ENCODE results near the gene CADM2.

CADM2 gene

DNA sequence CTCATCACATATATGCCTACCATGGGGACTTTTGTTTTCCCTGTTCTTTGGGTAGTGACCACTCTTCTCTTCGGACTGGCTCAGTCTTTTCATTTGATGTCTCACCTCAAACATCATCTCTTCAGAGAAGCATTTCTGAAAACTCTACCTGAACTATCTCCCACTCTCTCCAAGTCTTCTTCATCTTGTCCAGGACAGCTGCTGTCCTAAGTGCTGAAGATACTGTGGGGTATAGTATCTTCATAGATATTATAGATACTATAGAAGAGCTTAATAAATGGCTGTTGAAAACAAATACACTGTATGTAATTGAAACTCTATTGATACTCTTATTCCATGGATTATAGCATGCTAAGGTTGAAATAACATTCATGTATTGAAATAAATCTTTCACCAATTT, 672.3 kb downstream of the CADM2 start:
- Histone ChIP-seq H3K27ac (ENCODE audit: low read depth, low read length) (no peak overlapping the region), H3K4me3 (ENCODE audit: low read depth in 1 of 2, low read length in 2 of 2) (no peak overlapping the region), H3K4me1 (ENCODE audit: insufficient read depth, low read length) (no peaks in the 10 kb centered on the region), H3K9me3 (ENCODE audit: low read length) (no peaks in the 10 kb centered on the region), H3K36me3 (ENCODE audit: insufficient read depth, low read length) (no peaks in the 10 kb centered on the region), H3K9ac (ENCODE audit: low read length) (no peak overlapping the region), H3K27me3 (ENCODE audit: control insufficient read depth in 1 of 2, insufficient read depth in 2 of 2, low read length in 2 of 2) (no peaks in the 10 kb centered on the region)

- H3K27me3 ChIP-seq (ENCODE audit: control insufficient read depth in 1 of 2, insufficient read depth in 2 of 2, low read length in 2 of 2) = no peaks in the 10 kb centered on the region
- H3K9me3 ChIP-seq (ENCODE audit: low read length) = no peaks in the 10 kb centered on the region
- H3K4me3 ChIP-seq (ENCODE audit: low read depth in 1 of 2, low read length in 2 of 2) = no peak overlapping the region
- no peak overlapping the region for H3K27ac ChIP-seq (ENCODE audit: low read depth, low read length)
- H3K4me1 ChIP-seq (ENCODE audit: insufficient read depth, low read length) = no peaks in the 10 kb centered on the region
- no peaks in the 10 kb centered on the region for H3K36me3 ChIP-seq (ENCODE audit: insufficient read depth, low read length)
- H3K9ac ChIP-seq (ENCODE audit: low read length) = no peak overlapping the region
These were observed 674.1 kb downstream of the CADM2 start for GRCh38 chr3:85632921-85633320.

- Histone ChIP-seq H3K4me3 (ENCODE audit: low read depth in 1 of 2, low read length in 2 of 2) (no peak overlapping the region), H3K27me3 (ENCODE audit: control insufficient read depth in 1 of 2, insufficient read depth in 2 of 2, low read length in 2 of 2) (no peaks in the 10 kb centered on the region), H3K9me3 (ENCODE audit: low read length) (no peaks in the 10 kb centered on the region), H3K9ac (ENCODE audit: low read length) (no peak overlapping the region), H3K4me1 (ENCODE audit: insufficient read depth, low read length) (no peaks in the 10 kb centered on the region), H3K36me3 (ENCODE audit: insufficient read depth, low read length) (no peaks in the 10 kb centered on the region), H3K27ac (ENCODE audit: low read depth, low read length) (no peak overlapping the region)
These were observed 693.6 kb downstream of the CADM2 start for GRCh38 chr3:85652360-85652759.

- Histone ChIP-seq H3K36me3 (ENCODE audit: insufficient read depth, low read length) (no peaks in the 10 kb centered on the region), H3K4me3 (ENCODE audit: low read depth in 1 of 2, low read length in 2 of 2) (no peak overlapping the region), H3K9ac (ENCODE audit: low read length) (no peak overlapping the region), H3K27ac (ENCODE audit: low read depth, low read length) (no peak overlapping the region), H3K9me3 (ENCODE audit: low read length) (no peaks in the 10 kb centered on the region), H3K27me3 (ENCODE audit: control insufficient read depth in 1 of 2, insufficient read depth in 2 of 2, low read length in 2 of 2) (no peaks in the 10 kb centered on the region), H3K4me1 (ENCODE audit: insufficient read depth, low read length) (no peaks in the 10 kb centered on the region)
These were observed 701.7 kb downstream of the CADM2 start for GRCh38 chr3:85660451-85660850.

- no peaks in the 10 kb centered on the region for H3K36me3 ChIP-seq (ENCODE audit: insufficient read depth, low read length)
- no peaks in the 10 kb centered on the region for H3K9me3 ChIP-seq (ENCODE audit: low read length)
- H3K4me1 ChIP-seq (ENCODE audit: insufficient read depth, low read length) = no peaks in the 10 kb centered on the region
- no peaks in the 10 kb centered on the region for H3K27me3 ChIP-seq (ENCODE audit: control insufficient read depth in 1 of 2, insufficient read depth in 2 of 2, low read length in 2 of 2)
- H3K27ac ChIP-seq (ENCODE audit: low read depth, low read length) = no peak overlapping the region
- H3K4me3 ChIP-seq (ENCODE audit: low read depth in 1 of 2, low read length in 2 of 2) = no peak overlapping the region
- H3K9ac ChIP-seq (ENCODE audit: low read length) = no peak overlapping the region
These were observed 703.7 kb downstream of the CADM2 start for GRCh38 chr3:85662462-85662861.

- H3K9me3 ChIP-seq (ENCODE audit: low read length) = no peaks in the 10 kb centered on the region
- H3K9ac ChIP-seq (ENCODE audit: low read length) = no peak overlapping the region
- no peaks in the 10 kb centered on the region for H3K36me3 ChIP-seq (ENCODE audit: insufficient read depth, low read length)
- H3K4me3 ChIP-seq (ENCODE audit: low read depth in 1 of 2, low read length in 2 of 2) = no peak overlapping the region
- no peak overlapping the region for H3K27ac ChIP-seq (ENCODE audit: low read depth, low read length)
- no peaks in the 10 kb centered on the region for H3K4me1 ChIP-seq (ENCODE audit: insufficient read depth, low read length)
- H3K27me3 ChIP-seq (ENCODE audit: control insufficient read depth in 1 of 2, insufficient read depth in 2 of 2, low read length in 2 of 2) = no peaks in the 10 kb centered on the region
These were observed 709.0 kb downstream of the CADM2 start for GRCh38 chr3:85667744-85668143.

- Histone ChIP-seq H3K27ac (ENCODE audit: low read depth, low read length) (no peak overlapping the region), H3K4me3 (ENCODE audit: low read depth in 1 of 2, low read length in 2 of 2) (no peak overlapping the region), H3K9me3 (ENCODE audit: low read length) (no peaks in the 10 kb centered on the region), H3K4me1 (ENCODE audit: insufficient read depth, low read length) (no peaks in the 10 kb centered on the region), H3K9ac (ENCODE audit: low read length) (no peak overlapping the region), H3K27me3 (ENCODE audit: control insufficient read depth in 1 of 2, insufficient read depth in 2 of 2, low read length in 2 of 2) (no peaks in the 10 kb centered on the region), H3K36me3 (ENCODE audit: insufficient read depth, low read length) (no peaks in the 10 kb centered on the region)
These were observed 711.9 kb downstream of the CADM2 start for GRCh38 chr3:85670634-85671205.

GRCh38 chr3:85672761-85673160, 714.0 kb downstream of the CADM2 start:
- no peak overlapping the region for H3K27ac ChIP-seq (ENCODE audit: low read depth, low read length)
- no peaks in the 10 kb centered on the region for H3K36me3 ChIP-seq (ENCODE audit: insufficient read depth, low read length)
- no peaks in the 10 kb centered on the region for H3K4me1 ChIP-seq (ENCODE audit: insufficient read depth, low read length)
- H3K4me3 ChIP-seq (ENCODE audit: low read depth in 1 of 2, low read length in 2 of 2) = no peak overlapping the region
- H3K9me3 ChIP-seq (ENCODE audit: low read length) = no peaks in the 10 kb centered on the region
- no peak overlapping the region for H3K9ac ChIP-seq (ENCODE audit: low read length)
- no peaks in the 10 kb centered on the region for H3K27me3 ChIP-seq (ENCODE audit: control insufficient read depth in 1 of 2, insufficient read depth in 2 of 2, low read length in 2 of 2)

- H3K9me3 ChIP-seq (ENCODE audit: low read length) = no peaks in the 10 kb centered on the region
- H3K4me3 ChIP-seq (ENCODE audit: low read depth in 1 of 2, low read length in 2 of 2) = no peak overlapping the region
- no peaks in the 10 kb centered on the region for H3K4me1 ChIP-seq (ENCODE audit: insufficient read depth, low read length)
- H3K36me3 ChIP-seq (ENCODE audit: insufficient read depth, low read length) = no peaks in the 10 kb centered on the region
- H3K27me3 ChIP-seq (ENCODE audit: control insufficient read depth in 1 of 2, insufficient read depth in 2 of 2, low read length in 2 of 2) = no peaks in the 10 kb centered on the region
- H3K9ac ChIP-seq (ENCODE audit: low read length) = no peak overlapping the region
- H3K27ac ChIP-seq (ENCODE audit: low read depth, low read length) = no peak overlapping the region
These were observed 719.9 kb downstream of the CADM2 start for GRCh38 chr3:85678713-85679112.

DNA sequence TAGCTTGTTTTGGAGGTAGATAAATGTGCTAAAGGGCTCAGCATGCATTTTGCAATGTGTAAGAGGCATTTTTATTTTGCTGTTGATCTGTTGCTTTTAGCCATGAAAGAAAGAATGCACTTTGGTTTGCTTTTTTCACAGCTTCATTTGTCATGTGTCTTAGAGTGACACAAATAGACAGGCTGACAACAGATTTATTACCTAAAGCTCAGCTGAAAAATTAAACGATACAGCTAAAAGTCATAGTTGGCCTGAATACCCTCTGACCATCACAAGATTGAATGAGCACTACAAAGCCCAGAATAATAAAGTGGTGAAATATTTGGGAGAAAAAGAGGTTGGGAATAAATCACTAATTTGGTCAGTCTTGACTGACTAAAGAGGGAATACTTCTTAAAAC, 723.1 kb downstream of the CADM2 start:
- no peaks in the 10 kb centered on the region for H3K27me3 ChIP-seq (ENCODE audit: control insufficient read depth in 1 of 2, insufficient read depth in 2 of 2, low read length in 2 of 2)
- H3K4me1 ChIP-seq (ENCODE audit: insufficient read depth, low read length) = no peaks in the 10 kb centered on the region
- H3K27ac ChIP-seq (ENCODE audit: low read depth, low read length) = no peak overlapping the region
- H3K9ac ChIP-seq (ENCODE audit: low read length) = no peak overlapping the region
- no peaks in the 10 kb centered on the region for H3K36me3 ChIP-seq (ENCODE audit: insufficient read depth, low read length)
- no peak overlapping the region for H3K4me3 ChIP-seq (ENCODE audit: low read depth in 1 of 2, low read length in 2 of 2)
- no peaks in the 10 kb centered on the region for H3K9me3 ChIP-seq (ENCODE audit: low read length)

DNA sequence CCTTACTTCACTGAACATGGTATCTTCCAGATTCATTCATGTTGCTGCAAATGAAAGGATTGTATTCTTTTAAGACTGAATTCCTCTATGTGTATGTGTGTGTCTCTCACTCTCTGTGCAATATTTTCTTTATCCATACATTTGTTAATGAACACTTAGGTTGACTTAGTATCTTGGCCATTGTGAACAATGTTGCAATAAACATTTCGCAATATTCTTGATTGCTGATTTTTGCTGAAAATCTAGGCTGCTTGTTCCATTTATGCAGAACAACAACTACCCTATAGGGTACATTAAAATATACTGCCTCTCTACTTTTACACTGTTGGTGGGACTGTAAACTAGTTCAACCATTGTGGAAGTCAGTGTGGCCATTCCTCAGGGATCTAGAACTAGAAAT, 732.4 kb downstream of the CADM2 start:
- Histone ChIP-seq H3K27me3 (ENCODE audit: control insufficient read depth in 1 of 2, insufficient read depth in 2 of 2, low read length in 2 of 2) (no peaks in the 10 kb centered on the region), H3K4me1 (ENCODE audit: insufficient read depth, low read length) (no peaks in the 10 kb centered on the region), H3K9me3 (ENCODE audit: low read length) (no peaks in the 10 kb centered on the region), H3K4me3 (ENCODE audit: low read depth in 1 of 2, low read length in 2 of 2) (no peak overlapping the region), H3K9ac (ENCODE audit: low read length) (no peak overlapping the region), H3K36me3 (ENCODE audit: insufficient read depth, low read length) (no peaks in the 10 kb centered on the region), H3K27ac (ENCODE audit: low read depth, low read length) (no peak overlapping the region)

DNA sequence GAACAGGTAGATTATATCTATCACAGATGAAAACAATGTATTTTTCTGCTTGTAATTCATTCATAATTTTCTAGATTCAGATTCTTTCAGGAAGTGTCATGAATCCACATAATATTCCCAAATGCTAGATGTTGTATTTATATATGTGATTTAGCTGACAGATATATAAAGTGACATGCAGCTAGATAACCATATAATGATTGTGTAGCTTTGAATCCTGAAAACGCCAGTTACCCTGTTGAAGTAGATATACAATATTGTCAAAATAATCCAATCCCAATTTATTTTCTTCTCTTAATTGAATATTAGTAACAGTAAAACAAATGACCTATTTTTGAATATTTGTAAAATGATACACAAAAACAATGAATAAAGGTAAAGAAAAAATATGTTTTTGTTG, 738.4 kb downstream of the CADM2 start:
- no peaks in the 10 kb centered on the region for H3K36me3 ChIP-seq (ENCODE audit: insufficient read depth, low read length)
- H3K27ac ChIP-seq (ENCODE audit: low read depth, low read length) = no peak overlapping the region
- no peaks in the 10 kb centered on the region for H3K4me1 ChIP-seq (ENCODE audit: insufficient read depth, low read length)
- H3K27me3 ChIP-seq (ENCODE audit: control insufficient read depth in 1 of 2, insufficient read depth in 2 of 2, low read length in 2 of 2) = no peaks in the 10 kb centered on the region
- H3K9me3 ChIP-seq (ENCODE audit: low read length) = no peaks in the 10 kb centered on the region
- H3K9ac ChIP-seq (ENCODE audit: low read length) = no peak overlapping the region
- H3K4me3 ChIP-seq (ENCODE audit: low read depth in 1 of 2, low read length in 2 of 2) = no peak overlapping the region

Data from muscle layer of colon (tissue), 2 donors.